ENCODE measurements around the gene ENAM.

Gene ENAM

GRCh38 chr4:70628444-70628843, at the start of gene ENAM:
ENAM (plus strand) TSS chr4:70628744; CDS start chr4:70629501, 757 bp downstream.
- TF ChIP-seq CTCF (IDR thresholded peaks at IDR 0.05), result no peak

GRCh38 chr4:70581980-70582379, 46.6 kb upstream of the ENAM start:
- TF ChIP-seq CTCF (IDR thresholded peaks at IDR 0.05), result no peak

- no peak for TF ChIP-seq CTCF (IDR thresholded peaks at IDR 0.05)
These were observed 44.4 kb upstream of the ENAM start for GRCh38 chr4:70583952-70584834.

GRCh38 chr4:70586841-70587240, 41.7 kb upstream of the ENAM start:
- TF ChIP-seq CTCF (IDR thresholded peaks at IDR 0.05), result no peak

GRCh38 chr4:70589785-70590184, 38.8 kb upstream of the ENAM start:
- TF ChIP-seq CTCF (IDR thresholded peaks at IDR 0.05), result no peak

- TF ChIP-seq CTCF (IDR thresholded peaks at IDR 0.05), result no peak
These were observed 36.5 kb upstream of the ENAM start, which contains the start of gene AMBN for GRCh38 chr4:70591955-70592582. AMBN (plus strand) TSS chr4:70592256; CDS start chr4:70592359, 103 bp downstream.

- no peak for TF ChIP-seq CTCF (IDR thresholded peaks at IDR 0.05)
These were observed 34.3 kb upstream of the ENAM start for GRCh38 chr4:70594196-70594595.
